ENCODE data around the gene ANKRD42. TPM values are rescaled to one million over a fixed set of nuclear protein-coding genes. Genes with fewer than 3 reads are reported as not detected.

ANKRD42 gene
- total RNA-seq, 1 experiment from 2014 or later = 8.6 TPM

- intact Hi-C loops (cut with micrococcal nuclease) = loop anchor here (10.0 kb wide), 2 partner anchors 93 to 133 kb away; partner anchors contain the start of gene CCDC90B
- POLR2A ChIA-PET = interaction anchor here (0.6 to 1.8 kb wide), 6 partner anchors 8 to 80 kb away, joined by 3 to 9 read pairs (median 4); partner anchors contain the start of genes ANKRD42 and RAB30
- Mint-ChIP-seq H3K27me3 (ENCODE audit: insufficient read depth, unreplicated experiment) (no peaks in the 10 kb centered on the region), H3K27ac (ENCODE audit: low read depth, unreplicated experiment) (no peak overlapping the region), H3K4me3 (ENCODE audit: unreplicated experiment) (no peak overlapping the region), H3K36me3 (ENCODE audit: insufficient read depth, unreplicated experiment) (no peaks in the 10 kb centered on the region), H3K9me3 (ENCODE audit: unreplicated experiment) (no peaks in the 10 kb centered on the region), H3K4me1 (ENCODE audit: insufficient read depth, unreplicated experiment) (no peaks in the 10 kb centered on the region)
- BruUV-seq (replicated peaks) = no TSS peak
- CTCF ChIA-PET = interaction anchor here (0.6 to 1.8 kb wide), 4 partner anchors 12 to 227 kb away, joined by 3 to 5 read pairs (median 3); no protein-coding TSS in a partner anchor
- peak; percentile 36 for DNase-seq (ENCODE audit: unreplicated experiment)
- TF ChIP-seq, protein P1, sequence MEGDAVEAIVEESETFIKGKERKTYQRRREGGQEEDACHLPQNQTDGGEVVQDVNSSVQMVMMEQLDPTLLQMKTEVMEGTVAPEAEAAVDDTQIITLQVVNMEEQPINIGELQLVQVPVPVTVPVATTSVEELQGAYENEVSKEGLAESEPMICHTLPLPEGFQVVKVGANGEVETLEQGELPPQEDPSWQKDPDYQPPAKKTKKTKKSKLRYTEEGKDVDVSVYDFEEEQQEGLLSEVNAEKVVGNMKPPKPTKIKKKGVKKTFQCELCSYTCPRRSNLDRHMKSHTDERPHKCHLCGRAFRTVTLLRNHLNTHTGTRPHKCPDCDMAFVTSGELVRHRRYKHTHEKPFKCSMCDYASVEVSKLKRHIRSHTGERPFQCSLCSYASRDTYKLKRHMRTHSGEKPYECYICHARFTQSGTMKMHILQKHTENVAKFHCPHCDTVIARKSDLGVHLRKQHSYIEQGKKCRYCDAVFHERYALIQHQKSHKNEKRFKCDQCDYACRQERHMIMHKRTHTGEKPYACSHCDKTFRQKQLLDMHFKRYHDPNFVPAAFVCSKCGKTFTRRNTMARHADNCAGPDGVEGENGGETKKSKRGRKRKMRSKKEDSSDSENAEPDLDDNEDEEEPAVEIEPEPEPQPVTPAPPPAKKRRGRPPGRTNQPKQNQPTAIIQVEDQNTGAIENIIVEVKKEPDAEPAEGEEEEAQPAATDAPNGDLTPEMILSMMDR (IDR thresholded peaks at IDR 0.05; ENCODE audit: unreplicated experiment) = no peak
Observed at GRCh38 chr11:83151274-83151977, 42.1 kb upstream of the ANKRD42 start.

DNA sequence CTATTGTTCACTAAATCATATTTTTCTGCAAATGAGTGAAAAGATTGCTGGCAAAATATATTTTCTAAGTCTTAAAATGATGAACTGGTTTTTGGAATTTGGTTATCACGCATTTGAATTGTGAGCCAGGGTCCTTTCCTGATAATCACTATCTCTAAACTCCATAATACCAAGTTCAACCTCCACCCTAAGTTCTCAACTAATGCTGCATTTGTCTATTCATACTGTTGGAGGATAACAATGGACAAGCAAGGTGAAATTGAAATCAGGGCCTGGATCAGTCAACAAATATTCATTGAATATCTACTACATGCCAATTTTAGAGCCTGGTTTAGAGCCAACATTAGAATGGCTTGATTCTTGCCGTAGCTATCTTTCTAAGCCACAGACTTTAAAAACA lies 41.2 kb upstream of the ANKRD42 start:
- Mint-ChIP-seq H3K27ac (ENCODE audit: low read depth, unreplicated experiment) (no peak overlapping the region), H3K4me3 (ENCODE audit: unreplicated experiment) (no peak overlapping the region), H3K27me3 (ENCODE audit: insufficient read depth, unreplicated experiment) (no peaks in the 10 kb centered on the region), H3K4me1 (ENCODE audit: insufficient read depth, unreplicated experiment) (no peaks in the 10 kb centered on the region), H3K9me3 (ENCODE audit: unreplicated experiment) (no peaks in the 10 kb centered on the region), H3K36me3 (ENCODE audit: insufficient read depth, unreplicated experiment) (peaks cover 6% of the 10 kb centered on the region)
- no TSS peak for BruUV-seq (replicated peaks)
- DNase-seq (ENCODE audit: unreplicated experiment) = no peak
- TF ChIP-seq, protein P1 (IDR thresholded peaks at IDR 0.05; ENCODE audit: unreplicated experiment) = no peak
- CTCF ChIA-PET = interaction anchor here (0.7 to 1.8 kb wide), 3 partner anchors 13 to 228 kb away, joined by 3 to 5 read pairs (median 3); no protein-coding TSS in a partner anchor
- POLR2A ChIA-PET = interaction anchor here (1.0 to 1.8 kb wide), 5 partner anchors 8 to 80 kb away, joined by 4 to 9 read pairs (median 5); partner anchors contain the start of genes ANKRD42 and RAB30
- intact Hi-C loops (cut with micrococcal nuclease) = loop anchor here (10.0 kb wide), 2 partner anchors 93 to 133 kb away; partner anchors contain the start of gene CCDC90B

DNA sequence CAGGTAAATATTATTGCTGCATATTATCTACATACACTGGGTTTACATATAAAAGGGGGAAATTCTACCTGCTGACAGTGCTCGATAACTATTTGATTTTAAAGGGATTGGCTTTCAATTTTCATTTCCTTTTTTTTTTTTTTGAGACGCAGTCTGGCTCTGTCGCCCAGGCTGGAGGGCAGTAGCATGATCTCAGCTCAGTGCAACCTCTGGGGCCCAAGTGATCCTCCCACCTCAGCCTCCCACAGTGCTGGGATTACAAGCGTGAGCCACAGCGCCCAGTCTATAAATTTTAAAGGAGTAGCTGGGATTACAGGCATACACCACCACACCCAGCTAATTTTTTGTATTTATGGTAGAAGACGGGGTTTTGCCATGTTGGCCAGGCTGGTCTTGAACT lies 39.7 kb upstream of the ANKRD42 start:
- H3K4me3 Mint-ChIP-seq (ENCODE audit: unreplicated experiment) = no peak overlapping the region
- peaks cover 21% of the 10 kb centered on the region for H3K36me3 Mint-ChIP-seq (ENCODE audit: insufficient read depth, unreplicated experiment)
- BruUV-seq (replicated peaks) = no TSS peak
- ChIA-PET CTCF (interaction anchor here (0.7 kb wide), 1 partner anchor 285 kb away, joined by 3 read pairs; no protein-coding TSS in a partner anchor), POLR2A (interaction anchor here (0.7 to 3.1 kb wide), 2 partner anchors 66 to 74 kb away, joined by 7 read pairs; no protein-coding TSS in a partner anchor)
- no peaks in the 10 kb centered on the region for H3K27me3 Mint-ChIP-seq (ENCODE audit: insufficient read depth, unreplicated experiment)
- TF ChIP-seq, protein P1 (IDR thresholded peaks at IDR 0.05; ENCODE audit: unreplicated experiment) = no peak
- H3K9me3 Mint-ChIP-seq (ENCODE audit: unreplicated experiment) = no peaks in the 10 kb centered on the region
- no peak overlapping the region for H3K27ac Mint-ChIP-seq (ENCODE audit: low read depth, unreplicated experiment)
- H3K4me1 Mint-ChIP-seq (ENCODE audit: insufficient read depth, unreplicated experiment) = no peaks in the 10 kb centered on the region
- DNase-seq (ENCODE audit: unreplicated experiment) = no peak
- intact Hi-C loops (cut with micrococcal nuclease) = loop anchor here (10.0 kb wide), 2 partner anchors 91 to 131 kb away; partner anchors contain the start of gene CCDC90B

All from MCF 10A (cell line).